GM21825 (cell line): ENCODE data around the gene SAMD4A.

Experiments used
- ATAC-seq: cut with Tn5 transposase; IDR thresholded peaks from one replicate; pipeline ENCODE4 v1.9.1; 2021; ENCODE audit warnings: mild to moderate bottlenecking, moderate library complexity; ENCODE audit not compliant: unreplicated experiment

The SAMD4A gene

GRCh38 chr14:54812617-54813016, 245.7 kb downstream of the SAMD4A start:
- ATAC-seq = no peak

- no peak for ATAC-seq
Observed at GRCh38 chr14:54813081-54813480, 246.2 kb downstream of the SAMD4A start.

- no peak for ATAC-seq
Observed at GRCh38 chr14:54814076-54814475, 247.1 kb downstream of the SAMD4A start.

GRCh38 chr14:54815016-54815415, 248.1 kb downstream of the SAMD4A start:
- no peak for ATAC-seq

- ATAC-seq = no peak
Observed at GRCh38 chr14:54815515-54815914, 248.6 kb downstream of the SAMD4A start.

GRCh38 chr14:54816450-54816849, 249.5 kb downstream of the SAMD4A start:
- no peak for ATAC-seq

- no peak for ATAC-seq
Observed at GRCh38 chr14:54817506-54817905, 250.6 kb downstream of the SAMD4A start.

- no peak for ATAC-seq
Observed at GRCh38 chr14:54818201-54819133, 251.5 kb downstream of the SAMD4A start.

- no peak for ATAC-seq
Observed at GRCh38 chr14:54822685-54823084, 255.8 kb downstream of the SAMD4A start.

GRCh38 chr14:54823757-54824549, 257.0 kb downstream of the SAMD4A start:
- ATAC-seq = no peak

- no peak for ATAC-seq
Observed at GRCh38 chr14:54828037-54828436, 261.1 kb downstream of the SAMD4A start.

GRCh38 chr14:54829486-54830224, 262.7 kb downstream of the SAMD4A start:
- ATAC-seq = no peak

- no peak for ATAC-seq
Observed at GRCh38 chr14:54830650-54831049, 263.7 kb downstream of the SAMD4A start.

- no peak for ATAC-seq
Observed at GRCh38 chr14:54834081-54834480, 267.2 kb downstream of the SAMD4A start.

- ATAC-seq = no peak
Observed at GRCh38 chr14:54834727-54835126, 267.8 kb downstream of the SAMD4A start.

GRCh38 chr14:54836231-54836630, 269.3 kb downstream of the SAMD4A start:
- ATAC-seq = no peak

GRCh38 chr14:54837508-54838149, 270.7 kb downstream of the SAMD4A start:
- ATAC-seq = no peak

GRCh38 chr14:54838931-54839512, 272.1 kb downstream of the SAMD4A start:
- no peak for ATAC-seq

GRCh38 chr14:54839701-54840119, 272.8 kb downstream of the SAMD4A start:
- no peak for ATAC-seq

GRCh38 chr14:54840336-54840735, 273.4 kb downstream of the SAMD4A start:
- ATAC-seq = no peak
